ENCODE measurements around the gene PTTG1.

The PTTG1 gene

GRCh38 chr5:160456480-160457177 lies 35.0 kb downstream of the PTTG1 start:
- H4K20me1 ChIP-seq (ENCODE audit: insufficient read depth, low read length), result no peaks in the 10 kb centered on the region
- no peak overlapping the region for H3K4me3 ChIP-seq (ENCODE audit: low read depth in 1 of 2, low read length in 2 of 2)
- H3K79me2 ChIP-seq (ENCODE audit: insufficient read depth, low read length), result no peaks in the 10 kb centered on the region
- H3K27me3 ChIP-seq (ENCODE audit: insufficient read depth, low read length, poor library complexity), result no peaks in the 10 kb centered on the region
- no peak overlapping the region for H2AFZ ChIP-seq (ENCODE audit: low read depth, low read length)
- DNase-seq, result no peak
- no peaks in the 10 kb centered on the region for H3K4me1 ChIP-seq (ENCODE audit: insufficient read depth, low read length)
- no peak overlapping the region for H3K27ac ChIP-seq (ENCODE audit: low read length)
- H3K4me2 ChIP-seq (ENCODE audit: insufficient read depth, low read length), result no peak overlapping the region
- ATAC-seq (ENCODE audit: insufficient read depth, low read depth), result no peak
- H3K36me3 ChIP-seq (ENCODE audit: insufficient read depth, low read length), result no peaks in the 10 kb centered on the region
- no peak overlapping the region for H3K9ac ChIP-seq (ENCODE audit: low read depth, low read length)
- peaks cover 2% of the 10 kb centered on the region for H3K9me3 ChIP-seq (ENCODE audit: insufficient read depth, low read length, severe bottlenecking)
- TF ChIP-seq EZH2 (IDR thresholded peaks at IDR 0.05; ENCODE audit: borderline replicate concordance, low read depth, low read length, severe bottlenecking), result no peak
- TF ChIP-seq, protein P1, sequence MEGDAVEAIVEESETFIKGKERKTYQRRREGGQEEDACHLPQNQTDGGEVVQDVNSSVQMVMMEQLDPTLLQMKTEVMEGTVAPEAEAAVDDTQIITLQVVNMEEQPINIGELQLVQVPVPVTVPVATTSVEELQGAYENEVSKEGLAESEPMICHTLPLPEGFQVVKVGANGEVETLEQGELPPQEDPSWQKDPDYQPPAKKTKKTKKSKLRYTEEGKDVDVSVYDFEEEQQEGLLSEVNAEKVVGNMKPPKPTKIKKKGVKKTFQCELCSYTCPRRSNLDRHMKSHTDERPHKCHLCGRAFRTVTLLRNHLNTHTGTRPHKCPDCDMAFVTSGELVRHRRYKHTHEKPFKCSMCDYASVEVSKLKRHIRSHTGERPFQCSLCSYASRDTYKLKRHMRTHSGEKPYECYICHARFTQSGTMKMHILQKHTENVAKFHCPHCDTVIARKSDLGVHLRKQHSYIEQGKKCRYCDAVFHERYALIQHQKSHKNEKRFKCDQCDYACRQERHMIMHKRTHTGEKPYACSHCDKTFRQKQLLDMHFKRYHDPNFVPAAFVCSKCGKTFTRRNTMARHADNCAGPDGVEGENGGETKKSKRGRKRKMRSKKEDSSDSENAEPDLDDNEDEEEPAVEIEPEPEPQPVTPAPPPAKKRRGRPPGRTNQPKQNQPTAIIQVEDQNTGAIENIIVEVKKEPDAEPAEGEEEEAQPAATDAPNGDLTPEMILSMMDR (IDR thresholded peaks at IDR 0.05; ENCODE audit: borderline replicate concordance, extremely low read depth, low read length, poor library complexity, severe bottlenecking), result no peak

- Histone ChIP-seq H3K27me3 (ENCODE audit: insufficient read depth, low read length, poor library complexity) (no peaks in the 10 kb centered on the region), H3K4me1 (ENCODE audit: insufficient read depth, low read length) (no peaks in the 10 kb centered on the region), H3K9me3 (ENCODE audit: insufficient read depth, low read length, severe bottlenecking) (peaks cover 3% of the 10 kb centered on the region), H3K36me3 (ENCODE audit: insufficient read depth, low read length) (no peaks in the 10 kb centered on the region), H3K4me3 (ENCODE audit: low read depth in 1 of 2, low read length in 2 of 2) (no peak overlapping the region), H2AFZ (ENCODE audit: low read depth, low read length) (no peak overlapping the region), H3K79me2 (ENCODE audit: insufficient read depth, low read length) (no peaks in the 10 kb centered on the region), H3K27ac (ENCODE audit: low read length) (no peak overlapping the region), H4K20me1 (ENCODE audit: insufficient read depth, low read length) (no peaks in the 10 kb centered on the region), H3K4me2 (ENCODE audit: insufficient read depth, low read length) (no peak overlapping the region), H3K9ac (ENCODE audit: low read depth, low read length) (no peak overlapping the region)
- no peak for TF ChIP-seq EZH2 (IDR thresholded peaks at IDR 0.05; ENCODE audit: borderline replicate concordance, low read depth, low read length, severe bottlenecking)
- TF ChIP-seq, protein P1 (IDR thresholded peaks at IDR 0.05; ENCODE audit: borderline replicate concordance, extremely low read depth, low read length, poor library complexity, severe bottlenecking), result no peak
- DNase-seq (no peak), ATAC-seq (ENCODE audit: insufficient read depth, low read depth) (no peak)
Measured at GRCh38 chr5:160457252-160457651, 35.6 kb downstream of the PTTG1 start.

DNA sequence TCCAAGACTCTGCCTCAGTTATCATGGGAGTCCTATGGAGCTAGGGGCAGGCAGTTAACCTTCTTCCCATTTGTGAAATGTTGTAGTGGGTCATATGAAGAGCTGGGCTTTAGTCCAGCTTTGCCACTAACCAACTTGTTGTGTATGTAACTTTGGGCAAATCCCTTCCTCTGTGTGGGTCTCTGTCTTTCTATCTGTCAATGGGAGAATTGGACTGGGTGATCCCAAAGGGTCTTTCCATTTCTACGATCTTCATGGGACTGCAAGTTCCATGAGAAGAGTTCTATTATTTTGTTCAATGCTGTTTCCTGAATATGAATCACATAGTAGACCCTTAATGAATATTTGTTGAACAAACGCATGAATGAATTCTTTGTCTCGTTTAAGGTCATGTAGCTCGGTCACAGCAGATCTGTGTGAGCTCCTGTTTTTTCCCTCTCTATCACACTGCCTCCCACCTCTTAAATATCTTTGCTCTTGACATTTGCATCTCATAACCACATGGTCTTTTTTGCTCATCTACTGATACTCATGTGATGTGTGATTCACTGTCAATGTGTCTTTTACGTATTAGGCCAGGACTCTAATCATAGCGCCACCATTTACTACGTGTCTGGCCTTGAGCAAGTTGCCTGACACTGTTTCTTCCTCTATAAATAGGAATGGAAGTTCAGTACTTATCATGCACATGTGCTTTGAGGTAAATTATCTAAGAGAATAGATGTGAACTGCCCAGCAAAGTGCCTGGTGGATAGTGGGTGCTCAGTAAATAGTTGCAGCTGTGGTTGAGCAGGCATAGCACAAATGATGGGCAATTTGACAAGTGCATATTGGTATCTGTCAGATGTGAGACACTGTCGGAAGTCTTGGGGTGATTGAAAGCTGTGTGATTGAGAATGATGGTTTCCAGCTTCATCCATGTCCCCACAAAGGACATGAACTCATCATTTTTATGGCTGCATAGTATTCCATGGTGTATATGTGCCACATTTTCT lies 37.4 kb downstream of the PTTG1 start:
- Histone ChIP-seq H3K27ac (ENCODE audit: low read length) (no peak overlapping the region), H3K27me3 (ENCODE audit: insufficient read depth, low read length, poor library complexity) (no peaks in the 10 kb centered on the region), H3K9ac (ENCODE audit: low read depth, low read length) (no peak overlapping the region), H3K4me3 (ENCODE audit: low read depth in 1 of 2, low read length in 2 of 2) (no peak overlapping the region), H3K9me3 (ENCODE audit: insufficient read depth, low read length, severe bottlenecking) (peaks cover 3% of the 10 kb centered on the region), H2AFZ (ENCODE audit: low read depth, low read length) (no peak overlapping the region), H3K36me3 (ENCODE audit: insufficient read depth, low read length) (no peaks in the 10 kb centered on the region), H3K79me2 (ENCODE audit: insufficient read depth, low read length) (no peaks in the 10 kb centered on the region), H3K4me2 (ENCODE audit: insufficient read depth, low read length) (no peak overlapping the region), H4K20me1 (ENCODE audit: insufficient read depth, low read length) (no peaks in the 10 kb centered on the region), H3K4me1 (ENCODE audit: insufficient read depth, low read length) (no peaks in the 10 kb centered on the region)
- ATAC-seq (ENCODE audit: insufficient read depth, low read depth) (no peak), DNase-seq (no peak)
- TF ChIP-seq EZH2 (IDR thresholded peaks at IDR 0.05; ENCODE audit: borderline replicate concordance, low read depth, low read length, severe bottlenecking), result no peak
- TF ChIP-seq, protein P1 (IDR thresholded peaks at IDR 0.05; ENCODE audit: borderline replicate concordance, extremely low read depth, low read length, poor library complexity, severe bottlenecking), result no peak

Data from DND-41 (cell line).